Thyroid gland (tissue), 4 donors: Measurements from ENCODE around the gene TTC36. TPM values are rescaled to one million over a fixed set of nuclear protein-coding genes. Genes with fewer than 3 reads are reported as not detected.
"Not testable (repeated sequence)": the region's sequence is repeated elsewhere in the genome, so short reads cannot be mapped to it uniquely, and the experiment has no call there.

Experiments
- DNase-seq, 2 donors: peaks; one replicate each; pipeline ENCODE4 v3.0.0-alpha.2; 2019
- H3K27ac ChIP-seq, 3 donors: fragments of 200-600 bp; sonication (generic); 1 replicate in 2 of 3; 2 replicates in 1 of 3; pipeline ENCODE4 v1.5.1; 2016 to 2019; ENCODE audit warnings: mild to moderate bottlenecking in 1 of 3, moderate library complexity in 1 of 3
- H3K27me3 ChIP-seq: fragments of 200-600 bp; sonication (generic); one replicate; pipeline ENCODE4 v1.5.1; 2019
- H3K36me3 ChIP-seq, 2 donors: fragments of 200-600 bp; sonication (generic); one replicate each; pipeline ENCODE4 v1.5.1; 2016 to 2019
- H3K4me1 ChIP-seq, 2 donors: fragments of 200-600 bp; sonication (generic); one replicate each; pipeline ENCODE4 v1.5.1; 2017 to 2019
- H3K4me3 ChIP-seq, 3 donors: fragments of 200-600 bp; sonication (generic); replicated peaks in 1 of 3; 1 replicate in 2 of 3; 2 replicates in 1 of 3; pipeline ENCODE4 v1.5.1; 2016; ENCODE audit warnings: mild to moderate bottlenecking in 1 of 3
- H3K9me3 ChIP-seq: fragments of 200-600 bp; sonication (generic); one replicate; pipeline ENCODE4 v1.5.1; 2017
- CTCF ChIP-seq, 6 experiments: fragments of 200-600 bp in 3 of 6; fragments of 450-650 bp in 3 of 6; sonication (generic) in 3 of 6; IDR thresholded peaks; one replicate each; pipeline ENCODE4 v1.5.1; 2016 to 2019; ENCODE audit warnings: antibody characterized with exemption in 6 of 6, mild to moderate bottlenecking in 2 of 6, inconsistent platforms in 1 of 6, moderate library complexity in 1 of 6
- POLR2A ChIP-seq, 2 donors: fragments of 450-650 bp; IDR thresholded peaks; one replicate each; pipeline ENCODE4 v1.6.1; 2017; ENCODE audit warnings: antibody characterized with exemption in 2 of 2, mild to moderate bottlenecking in 2 of 2, moderate library complexity in 1 of 2
- WGBS, 2 donors: methylation state at CpG; one replicate each; pipeline ENCODE4 v1.1.5; 2017; 5-methylcytosine and 5-hydroxymethylcytosine counted together
- intact Hi-C: fragments of 100-400 bp; cut with DNase I; formaldehyde crosslinking; loops from one replicate; pipeline ENCODE4 v1.15.1; 2023
- total RNA-seq, 4 donors: library from RNA; depleted of rRNA; stranded (reverse); fragments of >200 nt; gene quantifications; one replicate each; pipeline ENCODE4 v1.2.3, GENCODE V29; 2016

Gene TTC36
- total RNA-seq, 4 donors from 2014 or later, result 0.78 to 4.9 TPM; not detected in 2

- no peaks in the 10 kb centered on the region for H3K27me3 ChIP-seq
- H3K27ac ChIP-seq, result no peak overlapping the region
- H3K36me3 ChIP-seq, result no peaks in the 10 kb centered on the region
- TF ChIP-seq CTCF (IDR thresholded peaks at IDR 0.05) (no peak), POLR2A (IDR thresholded peaks at IDR 0.05) (no peak)
- H3K4me3 ChIP-seq, result no peak overlapping the region
- intact Hi-C loops, result no loop called here
- H3K9me3 ChIP-seq, result no peaks in the 10 kb centered on the region
- WGBS, 2 donors, result 88 to 91% methylated on average over 7 of the region's 7 CpGs
- DNase-seq, result no peak
- peaks cover 32 to 40% of the 10 kb centered on the region in 2 donors for H3K4me1 ChIP-seq
Measured at GRCh38 chr11:118574636-118575035, 47.4 kb downstream of the TTC36 start.

- H3K27ac ChIP-seq, intact Hi-C loops, DNase-seq, H3K36me3 ChIP-seq, H3K9me3 ChIP-seq, H3K27me3 ChIP-seq, H3K4me3 ChIP-seq: not testable (repeated sequence)
- peaks cover 32 to 33% of the 10 kb centered on the region in 2 donors for H3K4me1 ChIP-seq
Measured at GRCh38 chr11:118577995-118578394, 50.7 kb downstream of the TTC36 start.

Other genes starting within 250 kb of the TTC36 start
- 1 to 10 TPM; 3.0 to 4.3 (median 3.3) TPM for gene CD3E, start 222.7 kb upstream of the TTC36 start, total RNA-seq
- gene CD3D, start 184.8 kb upstream of the TTC36 start, total RNA-seq, result 1 to 10 TPM in 3 of 4 donors, not detected in 1; 2.0 to 2.3 (median 2.1) TPM
- 1 to 10 TPM; 1.2 to 4.3 (median 1.9) TPM for gene CD3G, start 183.1 kb upstream of the TTC36 start, total RNA-seq
- gene UBE4A, start 167.9 kb upstream of the TTC36 start, total RNA-seq, result 10 to 100 TPM; 42.7 to 57.3 (median 48.2) TPM
- gene ATP5MG, start 125.9 kb upstream of the TTC36 start, total RNA-seq, result 100 to 1,000 TPM in 2 of 4 donors, 10 to 100 TPM in 2; 63.9 to 716 (median 170) TPM
- gene KMT2A, start 91.0 kb upstream of the TTC36 start, total RNA-seq, result 100 to 1,000 TPM in 2 of 4 donors, 10 to 100 TPM in 2; 74.5 to 175 (median 90.8) TPM
- 10 to 100 TPM; 26.5 to 58.2 (median 52.0) TPM for gene TMEM25, start 3.7 kb downstream of the TTC36 start, total RNA-seq
- 10 to 100 TPM; 35.5 to 91.1 (median 55.5) TPM for gene IFT46, start 38.5 kb downstream of the TTC36 start, total RNA-seq
- 100 to 1,000 TPM; 103 to 157 (median 112) TPM for gene ARCN1, start 44.9 kb downstream of the TTC36 start, total RNA-seq
- 100 to 1,000 TPM in 3 of 4 donors, 10 to 100 TPM in 1; 73.2 to 158 (median 120) TPM for gene PHLDB1, start 80.1 kb downstream of the TTC36 start, total RNA-seq
- gene TREH, start 152.2 kb downstream of the TTC36 start, total RNA-seq, result not detected